H1 (cell line): ENCODE measurements around the gene SGCD. TPM values are rescaled to one million over a fixed set of nuclear protein-coding genes. Genes with fewer than 3 reads are reported as not detected.
A peak's percentile ranks its signal among the peaks of the same experiment; 100 is the strongest.

Experiments used
- CTCF ChIA-PET: fragments of 300-600 bp; sonication (Branson Sonifier 250); formaldehyde crosslinking; loops from one replicate; lab custom pipeline; 2021; ENCODE audit not compliant: partially characterized antibody; lab: Charles Lee
- POLR2A ChIA-PET: fragments of 300-600 bp; sonication (Branson Sonifier 250); formaldehyde crosslinking; loops from one replicate; lab custom pipeline; 2021; ENCODE audit warnings: inconsistent platforms; ENCODE audit not compliant: partially characterized antibody; lab: Charles Lee
- DNase-seq, 2 experiments: peaks; one replicate each; pipeline versions ENCODE4 v3.0.0 to v3.0.0-alpha.2; 2010 to 2022; ENCODE audit warnings: low spot score in 2 of 2, low read depth in 1 of 2, mixed read lengths in 1 of 2
- FAIRE-seq: peaks from 2 replicates; lab custom pipeline; 2011; peaks lifted over from hg19 to GRCh38; lab: Jason Lieb, UNC
- H2AFZ ChIP-seq: 2 replicates; pipeline ENCODE4 v1.8.1; 2012; ENCODE audit warnings: low read length, inconsistent platforms
- H2AK5ac ChIP-seq: 2 replicates; pipeline ENCODE4 v1.6.1; 2013; ENCODE audit warnings: low read depth, low read length
- H2BK120ac ChIP-seq: replicated peaks from 2 replicates; pipeline ENCODE3; 2013; ENCODE audit warnings: low read depth, low read length, inconsistent platforms
- H2BK12ac ChIP-seq: 2 replicates; pipeline ENCODE4 v1.6.1; 2013; ENCODE audit warnings: low read depth, low read length
- H2BK15ac ChIP-seq: 2 replicates; pipeline ENCODE4 v1.6.1; 2013; ENCODE audit warnings: low read length
- H2BK20ac ChIP-seq: 2 replicates; pipeline ENCODE4 v1.6.1; 2013; ENCODE audit warnings: low read length
- H2BK5ac ChIP-seq: 2 replicates; pipeline ENCODE4 v1.6.1; 2013; ENCODE audit warnings: low read depth, low read length
- H3K14ac ChIP-seq: 2 replicates; pipeline ENCODE4 v1.6.1; 2013; ENCODE audit warnings: inconsistent platforms; ENCODE audit not compliant: insufficient read length
- H3K18ac ChIP-seq: 2 replicates; pipeline ENCODE4 v1.6.1; 2013; ENCODE audit warnings: low read length; ENCODE audit errors: extremely low read depth
- H3K23ac ChIP-seq: 2 replicates; pipeline ENCODE4 v1.6.1; 2013; ENCODE audit warnings: inconsistent platforms; ENCODE audit not compliant: insufficient read length
- H3K23me2 ChIP-seq: 2 replicates; pipeline ENCODE4 v1.6.1; 2013; ENCODE audit warnings: low read depth, low read length
- H3K27ac ChIP-seq: 2 replicates; pipeline ENCODE4 v1.6.1; 2011; ENCODE audit warnings: low read depth, low read length, inconsistent platforms
- H3K27me3 ChIP-seq, 4 experiments: replicated peaks in 1 of 4; 1 replicate in 1 of 4; 2 replicates in 3 of 4; pipeline versions ENCODE4 v1.6.1 to v1.8.1; 2011 to 2013; ENCODE audit warnings: low read length in 3 of 4, mild to moderate bottlenecking in 3 of 4, inconsistent platforms in 2 of 4, mixed read lengths in 2 of 4, moderate library complexity in 1 of 4; ENCODE audit not compliant: control insufficient read depth in 3 of 4, insufficient read depth in 3 of 4; ENCODE audit errors: extremely low read depth in 1 of 4
- H3K36me3 ChIP-seq, 4 experiments: 2 replicates each; pipeline versions ENCODE4 v1.6.1 to v1.8.1; 2011 to 2013; ENCODE audit warnings: mild to moderate bottlenecking in 4 of 4, low read length in 3 of 4, moderate library complexity in 2 of 4, control low read depth in 1 of 4, inconsistent platforms in 1 of 4; ENCODE audit not compliant: insufficient read depth in 4 of 4, control insufficient read depth in 2 of 4
- H3K4ac ChIP-seq: replicated peaks from 2 replicates; pipeline ENCODE3; 2013; ENCODE audit warnings: low read length, low read depth, mixed read lengths, inconsistent platforms; ENCODE audit not compliant: insufficient read length
- H3K4me1 ChIP-seq, 4 experiments: replicated peaks in 1 of 4; 1 replicate in 1 of 4; 2 replicates in 3 of 4; pipeline versions ENCODE4 v1.6.1 to v1.8.1; 2011 to 2013; ENCODE audit warnings: low read length in 3 of 4, inconsistent platforms in 2 of 4, mixed read lengths in 1 of 4; ENCODE audit not compliant: insufficient read depth in 4 of 4, control insufficient read depth in 3 of 4
- H3K4me2 ChIP-seq, 2 experiments: 2 replicates each; pipeline versions ENCODE4 v1.6.1 to v1.8.1; 2011 to 2013; ENCODE audit warnings: low read depth in 2 of 2, low read length in 2 of 2, control low read depth in 1 of 2, inconsistent platforms in 1 of 2, mild to moderate bottlenecking in 1 of 2; ENCODE audit not compliant: insufficient read depth in 1 of 2
- H3K4me3 ChIP-seq, 4 experiments: fragments of 200-600, 300-600 bp in 1 of 4; sonication (generic), shearing (Covaris generic), sonication (Bioruptor Twin) in 1 of 4; 2 replicates each; pipeline versions ENCODE4 v1.5.1 to v1.8.1; 2011 to 2016; ENCODE audit warnings: low read length in 4 of 4, low read depth in 3 of 4, control low read depth in 2 of 4, inconsistent platforms in 2 of 4, mild to moderate bottlenecking in 2 of 4, mixed read lengths in 1 of 4, moderate library complexity in 1 of 4; ENCODE audit not compliant: insufficient read depth in 2 of 4; ENCODE audit errors: extremely low read depth in 1 of 4
- H3K56ac ChIP-seq: replicated peaks from 2 replicates; pipeline ENCODE3; 2013; ENCODE audit warnings: low read depth, mild to moderate bottlenecking, mixed read lengths, low read length, inconsistent platforms; ENCODE audit not compliant: insufficient read length
- H3K79me1 ChIP-seq: 2 replicates; pipeline ENCODE4 v1.6.1; 2013; ENCODE audit warnings: low read depth, low read length, control low read depth
- H3K79me2 ChIP-seq, 2 experiments: 2 replicates each; pipeline versions ENCODE4 v1.6.1 to v1.8.1; 2012 to 2013; ENCODE audit warnings: low read length in 2 of 2, mild to moderate bottlenecking in 2 of 2, inconsistent platforms in 1 of 2; ENCODE audit not compliant: insufficient read depth in 2 of 2, control insufficient read depth in 1 of 2
- H3K9ac ChIP-seq, 4 experiments: replicated peaks in 1 of 4; 1 replicate in 1 of 4; 2 replicates in 3 of 4; pipeline versions ENCODE4 v1.6.1 to v1.8.1; 2011 to 2013; ENCODE audit warnings: low read depth in 3 of 4, low read length in 3 of 4, control low read depth in 2 of 4, mild to moderate bottlenecking in 2 of 4, moderate library complexity in 2 of 4, inconsistent platforms in 1 of 4; ENCODE audit errors: extremely low read depth in 1 of 4
- H3K9me3 ChIP-seq, 2 experiments: 2 replicates each; pipeline versions ENCODE4 v1.6.1 to v1.8.1; 2012 to 2013; ENCODE audit warnings: mild to moderate bottlenecking in 2 of 2, moderate library complexity in 2 of 2, control low read depth in 1 of 2, inconsistent platforms in 1 of 2, low read depth in 1 of 2, low read length in 1 of 2, mixed read lengths in 1 of 2; ENCODE audit not compliant: insufficient read depth in 2 of 2
- H4K20me1 ChIP-seq, 2 experiments: replicated peaks in 1 of 2; 2 replicates each; pipeline versions ENCODE3 to v1.8.1; 2011 to 2013; ENCODE audit warnings: inconsistent platforms in 2 of 2, low read length in 2 of 2, mild to moderate bottlenecking in 1 of 2; ENCODE audit not compliant: insufficient read depth in 2 of 2, control insufficient read depth in 1 of 2
- H4K5ac ChIP-seq: 2 replicates; pipeline ENCODE4 v1.6.1; 2013; ENCODE audit warnings: low read length, low read depth, mixed read lengths, inconsistent platforms; ENCODE audit not compliant: insufficient read length
- H4K8ac ChIP-seq: 2 replicates; pipeline ENCODE4 v1.8.0; 2013; ENCODE audit warnings: mild to moderate bottlenecking, moderate library complexity, low read length, inconsistent platforms; ENCODE audit not compliant: insufficient read depth; ENCODE audit errors: extremely low read depth
- H4K91ac ChIP-seq: replicated peaks from 2 replicates; pipeline ENCODE3; 2013; ENCODE audit warnings: low read length, mixed read lengths, inconsistent platforms; ENCODE audit not compliant: insufficient read length
- CREB1 ChIP-seq: IDR thresholded peaks from 2 replicates; pipeline ENCODE4 v1.6.1; 2012; ENCODE audit warnings: inconsistent platforms
- JUN ChIP-seq: IDR thresholded peaks from 2 replicates; pipeline ENCODE4 v1.6.1; 2011; ENCODE audit warnings: low read depth, mild to moderate bottlenecking, improper control_type of control experiment, low read length
- POLR2A ChIP-seq, 2 experiments: IDR thresholded peaks; 1 replicate in 1 of 2; 2 replicates in 1 of 2; pipeline ENCODE4 v1.6.1; 2011; ENCODE audit warnings: low read depth in 2 of 2, low read length in 2 of 2, mild to moderate bottlenecking in 2 of 2; ENCODE audit errors: control extremely low read depth in 1 of 2
- RBBP5 ChIP-seq: IDR thresholded peaks from 2 replicates; pipeline ENCODE4 v1.7.1; 2012; ENCODE audit warnings: low read depth, mild to moderate bottlenecking, inconsistent platforms, low read length, moderate library complexity, borderline replicate concordance
- SIX5 ChIP-seq: IDR thresholded peaks from 2 replicates; pipeline ENCODE4 v1.6.1; 2011; ENCODE audit warnings: mild to moderate bottlenecking, low read depth, low read length
- SUZ12 ChIP-seq: fragments of 200-600 bp; sonication (generic); IDR thresholded peaks from 2 replicates; pipeline ENCODE4 v1.6.1; 2012; ENCODE audit warnings: mild to moderate bottlenecking, inconsistent platforms, low read length, moderate library complexity, mixed read lengths
- TEAD4 ChIP-seq: IDR thresholded peaks from 2 replicates; pipeline ENCODE4 v1.6.1; 2012; ENCODE audit warnings: low read depth, low read length, inconsistent platforms, mixed read lengths
- WGBS, 2 experiments: shearing (Covaris generic) in 1 of 2; methylation state at CpG; one replicate each; pipeline versions ENCODE4 v1.1.6 to v1.1.7; 2013 to 2015; ENCODE audit warnings: low lambda C conversion rate in 2 of 2, mixed read lengths in 2 of 2, inconsistent platforms in 1 of 2, low coverage in 1 of 2, missing lambda C conversion rate in 1 of 2; ENCODE audit not compliant: insufficient replicate concordance in 2 of 2, insufficient coverage in 1 of 2, insufficient read length in 1 of 2; ENCODE audit errors: extremely low coverage in 1 of 2, missing lambda C conversion rate in 1 of 2; 5-methylcytosine and 5-hydroxymethylcytosine counted together
- polyA plus RNA-seq, 7 experiments: library from polyadenylated mRNA; depleted of rRNA in 3 of 7; stranded (reverse) in 5 of 7; unstranded in 2 of 7; fragments of >200 nt in 5 of 7; fragments of 200-250 nt in 2 of 7; gene quantifications; 1 replicate in 5 of 7; 2 replicates in 1 of 7; 4 replicates in 1 of 7; pipeline versions ENCODE4 v1.2.1 to v1.2.3, GENCODE V29; 2011 to 2013; ENCODE audit warnings: missing spikeins in 2 of 7, mixed read lengths in 2 of 7
- total RNA-seq: library from RNA; stranded (reverse); fragmentation: NEBNext Ultra II Directional; extraction: Animal tissue kit (Norgen Biotek cat#: 25700); gene quantifications from 2 replicates; pipeline ENCODE4 v1.2.1, GENCODE V29; 2021

SGCD gene
- total and polyA plus RNA-seq, 2 of the 8 experiments (the other 6 are each of a cell fraction or from before 2014, with no cell fraction given): 0.04 to 0.08 TPM

DNA sequence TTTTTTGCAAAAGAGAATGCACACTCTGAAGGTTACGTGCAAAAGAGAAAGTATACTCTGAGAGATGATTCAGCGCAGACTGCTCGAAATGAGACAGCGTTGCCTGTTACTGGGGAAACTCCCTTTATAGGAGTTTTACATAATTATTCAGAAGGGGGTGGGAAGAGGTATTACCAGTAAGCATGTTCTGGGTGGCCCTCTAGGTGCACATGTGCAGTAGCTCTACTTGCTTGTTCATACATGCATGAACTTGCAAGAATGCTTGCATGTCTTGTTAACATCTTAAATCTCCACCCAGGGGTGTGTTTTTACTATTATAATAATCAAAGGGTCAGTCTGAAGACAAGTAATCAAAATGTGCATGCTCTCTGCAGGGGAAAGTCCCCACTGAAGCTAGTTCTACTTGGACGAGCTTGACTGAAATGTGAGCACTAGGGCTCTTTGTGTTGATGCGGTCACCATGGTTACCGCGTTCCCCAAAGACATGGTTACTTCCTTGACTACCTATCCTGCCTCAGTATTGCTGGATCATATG is 75.5 kb downstream of the SGCD start:
- Histone ChIP-seq H2AFZ (no peak overlapping the region), H3K18ac (no peak overlapping the region), H4K8ac (no peak overlapping the region), H3K4me3 (no peak overlapping the region), H2BK20ac (no peak overlapping the region), H3K4me2 (no peak overlapping the region), H3K4ac (no peak overlapping the region), H4K20me1 (no peaks in the 10 kb centered on the region), H3K27me3 (no peaks in the 10 kb centered on the region), H3K9ac (no peak overlapping the region), H2BK12ac (no peak overlapping the region), H3K23me2 (no peaks in the 10 kb centered on the region), H3K23ac (no peak overlapping the region), H3K4me1 (peaks cover 0 to 5% (median 1%) of the 10 kb centered on the region in 4 experiments; a peak in 1 of 7 replicates), H3K27ac (no peak overlapping the region), H3K56ac (no peak overlapping the region), H2BK5ac (no peak overlapping the region), H4K5ac (no peak overlapping the region), H3K14ac (no peak overlapping the region), H3K9me3 (no peaks in the 10 kb centered on the region), H2BK120ac (no peak overlapping the region), H3K79me2 (no peaks in the 10 kb centered on the region), H3K36me3 (no peaks in the 10 kb centered on the region), H2BK15ac (no peak overlapping the region), H4K91ac (no peak overlapping the region), H2AK5ac (no peak overlapping the region), H3K79me1 (no peaks in the 10 kb centered on the region)
- ChIA-PET CTCF (no interaction called here), POLR2A (no interaction called here)
- TF ChIP-seq SUZ12: no peak
- TF ChIP-seq POLR2A (IDR thresholded peaks at IDR 0.05; ENCODE audit: control extremely low read depth in 1 of 2, low read depth in 2 of 2, low read length in 2 of 2): no peak
- no peak for TF ChIP-seq CREB1
- no peak for TF ChIP-seq JUN
- no peak for TF ChIP-seq SIX5
- TF ChIP-seq TEAD4: no peak
- TF ChIP-seq RBBP5: no peak
- DNase-seq: peak in 1 of 2 experiments; percentile 9
- WGBS, 2 experiments: 75% methylated on average over 8 of the region's 8 CpGs; no CpG with 5 or more reads in 1 of the 2 experiments
- no peak for FAIRE-seq
